AG10803 (cell line): ENCODE results near the gene ACTBL2.
A peak's percentile ranks its signal among the peaks of the same experiment; 100 is the strongest.
"Not testable (repeated sequence)": the region's sequence is repeated elsewhere in the genome, so short reads cannot be mapped to it uniquely, and the experiment has no call there.

Experiments used
- DNase-seq: peaks from one replicate; pipeline ENCODE4 v3.0.0; 2010; ENCODE audit warnings: low read depth
- H3K4me3 ChIP-seq: 2 replicates; pipeline ENCODE4 v1.5.1; 2011; ENCODE audit warnings: mild to moderate bottlenecking, low read length, control low read depth
- CTCF ChIP-seq: conservative IDR thresholded peaks from 2 replicates; pipeline ENCODE4 v1.5.1; 2011; ENCODE audit warnings: mild to moderate bottlenecking, low read length, control low read depth, inconsistent platforms

ACTBL2 gene

GRCh38 chr5:57476601-57477056, 6.0 kb downstream of the ACTBL2 start:
- peak; percentile 48 for DNase-seq
- no peak for TF ChIP-seq CTCF
- H3K4me3 ChIP-seq = no peak overlapping the region

- TF ChIP-seq CTCF = no peak
- peak; percentile 66 for DNase-seq
- H3K4me3 ChIP-seq = no peak overlapping the region
Observed at GRCh38 chr5:57470339-57470738, 12.3 kb downstream of the ACTBL2 start.

- H3K4me3 ChIP-seq = no peak overlapping the region
- TF ChIP-seq CTCF = no peak
- peak; percentile 86 for DNase-seq
Observed at GRCh38 chr5:57468481-57469163, 14.0 kb downstream of the ACTBL2 start.

GRCh38 chr5:57466544-57466943, 16.1 kb downstream of the ACTBL2 start:
- TF ChIP-seq CTCF = no peak
- H3K4me3 ChIP-seq = no peak overlapping the region
- DNase-seq = no peak

GRCh38 chr5:57460056-57460455, 22.6 kb downstream of the ACTBL2 start:
- not testable (repeated sequence) for DNase-seq, H3K4me3 ChIP-seq

GRCh38 chr5:57458443-57458842, 24.2 kb downstream of the ACTBL2 start:
- H3K4me3 ChIP-seq = no peak overlapping the region
- DNase-seq = no peak
- TF ChIP-seq CTCF = no peak

- no peak for TF ChIP-seq CTCF
- DNase-seq = no peak
- H3K4me3 ChIP-seq = no peak overlapping the region
Observed at GRCh38 chr5:57456531-57457135, 26.0 kb downstream of the ACTBL2 start.
